H1 (cell line): ENCODE results near the gene CELF5. TPM values are rescaled to one million over a fixed set of nuclear protein-coding genes. Genes with fewer than 3 reads are reported as not detected.
"Not testable (repeated sequence)": the region's sequence is repeated elsewhere in the genome, so short reads cannot be mapped to it uniquely, and the experiment has no call there.

Source experiments
- CTCF ChIA-PET: fragments of 300-600 bp; sonication (Branson Sonifier 250); formaldehyde crosslinking; loops from one replicate; lab custom pipeline; 2021; ENCODE audit not compliant: partially characterized antibody; lab: Charles Lee
- POLR2A ChIA-PET: fragments of 300-600 bp; sonication (Branson Sonifier 250); formaldehyde crosslinking; loops from one replicate; lab custom pipeline; 2021; ENCODE audit warnings: inconsistent platforms; ENCODE audit not compliant: partially characterized antibody; lab: Charles Lee
- DNase-seq, 2 experiments: peaks; one replicate each; pipeline versions ENCODE4 v3.0.0 to v3.0.0-alpha.2; 2010 to 2022; ENCODE audit warnings: low spot score in 2 of 2, low read depth in 1 of 2, mixed read lengths in 1 of 2
- FAIRE-seq: peaks from 2 replicates; lab custom pipeline; 2011; peaks lifted over from hg19 to GRCh38; lab: Jason Lieb, UNC
- H2AFZ ChIP-seq: 2 replicates; pipeline ENCODE4 v1.8.1; 2012; ENCODE audit warnings: low read length, inconsistent platforms
- H2AK5ac ChIP-seq: 2 replicates; pipeline ENCODE4 v1.6.1; 2013; ENCODE audit warnings: low read depth, low read length
- H2BK120ac ChIP-seq: replicated peaks from 2 replicates; pipeline ENCODE3; 2013; ENCODE audit warnings: low read depth, low read length, inconsistent platforms
- H2BK12ac ChIP-seq: 2 replicates; pipeline ENCODE4 v1.6.1; 2013; ENCODE audit warnings: low read depth, low read length
- H2BK15ac ChIP-seq: 2 replicates; pipeline ENCODE4 v1.6.1; 2013; ENCODE audit warnings: low read length
- H2BK20ac ChIP-seq: 2 replicates; pipeline ENCODE4 v1.6.1; 2013; ENCODE audit warnings: low read length
- H2BK5ac ChIP-seq: 2 replicates; pipeline ENCODE4 v1.6.1; 2013; ENCODE audit warnings: low read depth, low read length
- H3K14ac ChIP-seq: 2 replicates; pipeline ENCODE4 v1.6.1; 2013; ENCODE audit warnings: inconsistent platforms; ENCODE audit not compliant: insufficient read length
- H3K18ac ChIP-seq: 2 replicates; pipeline ENCODE4 v1.6.1; 2013; ENCODE audit warnings: low read length; ENCODE audit errors: extremely low read depth
- H3K23ac ChIP-seq: 2 replicates; pipeline ENCODE4 v1.6.1; 2013; ENCODE audit warnings: inconsistent platforms; ENCODE audit not compliant: insufficient read length
- H3K23me2 ChIP-seq: 2 replicates; pipeline ENCODE4 v1.6.1; 2013; ENCODE audit warnings: low read depth, low read length
- H3K27ac ChIP-seq: 2 replicates; pipeline ENCODE4 v1.6.1; 2011; ENCODE audit warnings: low read depth, low read length, inconsistent platforms
- H3K27me3 ChIP-seq, 4 experiments: replicated peaks in 1 of 4; 1 replicate in 1 of 4; 2 replicates in 3 of 4; pipeline versions ENCODE4 v1.6.1 to v1.8.1; 2011 to 2013; ENCODE audit warnings: low read length in 3 of 4, mild to moderate bottlenecking in 3 of 4, inconsistent platforms in 2 of 4, mixed read lengths in 2 of 4, moderate library complexity in 1 of 4; ENCODE audit not compliant: control insufficient read depth in 3 of 4, insufficient read depth in 3 of 4; ENCODE audit errors: extremely low read depth in 1 of 4
- H3K36me3 ChIP-seq, 4 experiments: 2 replicates each; pipeline versions ENCODE4 v1.6.1 to v1.8.1; 2011 to 2013; ENCODE audit warnings: mild to moderate bottlenecking in 4 of 4, low read length in 3 of 4, moderate library complexity in 2 of 4, control low read depth in 1 of 4, inconsistent platforms in 1 of 4; ENCODE audit not compliant: insufficient read depth in 4 of 4, control insufficient read depth in 2 of 4
- H3K4ac ChIP-seq: replicated peaks from 2 replicates; pipeline ENCODE3; 2013; ENCODE audit warnings: low read length, low read depth, mixed read lengths, inconsistent platforms; ENCODE audit not compliant: insufficient read length
- H3K4me1 ChIP-seq, 4 experiments: replicated peaks in 1 of 4; 1 replicate in 1 of 4; 2 replicates in 3 of 4; pipeline versions ENCODE4 v1.6.1 to v1.8.1; 2011 to 2013; ENCODE audit warnings: low read length in 3 of 4, inconsistent platforms in 2 of 4, mixed read lengths in 1 of 4; ENCODE audit not compliant: insufficient read depth in 4 of 4, control insufficient read depth in 3 of 4
- H3K4me2 ChIP-seq, 2 experiments: 2 replicates each; pipeline versions ENCODE4 v1.6.1 to v1.8.1; 2011 to 2013; ENCODE audit warnings: low read depth in 2 of 2, low read length in 2 of 2, control low read depth in 1 of 2, inconsistent platforms in 1 of 2, mild to moderate bottlenecking in 1 of 2; ENCODE audit not compliant: insufficient read depth in 1 of 2
- H3K4me3 ChIP-seq, 4 experiments: fragments of 200-600, 300-600 bp in 1 of 4; sonication (generic), shearing (Covaris generic), sonication (Bioruptor Twin) in 1 of 4; 2 replicates each; pipeline versions ENCODE4 v1.5.1 to v1.8.1; 2011 to 2016; ENCODE audit warnings: low read length in 4 of 4, low read depth in 3 of 4, control low read depth in 2 of 4, inconsistent platforms in 2 of 4, mild to moderate bottlenecking in 2 of 4, mixed read lengths in 1 of 4, moderate library complexity in 1 of 4; ENCODE audit not compliant: insufficient read depth in 2 of 4; ENCODE audit errors: extremely low read depth in 1 of 4
- H3K56ac ChIP-seq: replicated peaks from 2 replicates; pipeline ENCODE3; 2013; ENCODE audit warnings: low read depth, mild to moderate bottlenecking, mixed read lengths, low read length, inconsistent platforms; ENCODE audit not compliant: insufficient read length
- H3K79me1 ChIP-seq: 2 replicates; pipeline ENCODE4 v1.6.1; 2013; ENCODE audit warnings: low read depth, low read length, control low read depth
- H3K79me2 ChIP-seq, 2 experiments: 2 replicates each; pipeline versions ENCODE4 v1.6.1 to v1.8.1; 2012 to 2013; ENCODE audit warnings: low read length in 2 of 2, mild to moderate bottlenecking in 2 of 2, inconsistent platforms in 1 of 2; ENCODE audit not compliant: insufficient read depth in 2 of 2, control insufficient read depth in 1 of 2
- H3K9ac ChIP-seq, 4 experiments: replicated peaks in 1 of 4; 1 replicate in 1 of 4; 2 replicates in 3 of 4; pipeline versions ENCODE4 v1.6.1 to v1.8.1; 2011 to 2013; ENCODE audit warnings: low read depth in 3 of 4, low read length in 3 of 4, control low read depth in 2 of 4, mild to moderate bottlenecking in 2 of 4, moderate library complexity in 2 of 4, inconsistent platforms in 1 of 4; ENCODE audit errors: extremely low read depth in 1 of 4
- H3K9me3 ChIP-seq, 2 experiments: 2 replicates each; pipeline versions ENCODE4 v1.6.1 to v1.8.1; 2012 to 2013; ENCODE audit warnings: mild to moderate bottlenecking in 2 of 2, moderate library complexity in 2 of 2, control low read depth in 1 of 2, inconsistent platforms in 1 of 2, low read depth in 1 of 2, low read length in 1 of 2, mixed read lengths in 1 of 2; ENCODE audit not compliant: insufficient read depth in 2 of 2
- H4K20me1 ChIP-seq, 2 experiments: replicated peaks in 1 of 2; 2 replicates each; pipeline versions ENCODE3 to v1.8.1; 2011 to 2013; ENCODE audit warnings: inconsistent platforms in 2 of 2, low read length in 2 of 2, mild to moderate bottlenecking in 1 of 2; ENCODE audit not compliant: insufficient read depth in 2 of 2, control insufficient read depth in 1 of 2
- H4K5ac ChIP-seq: 2 replicates; pipeline ENCODE4 v1.6.1; 2013; ENCODE audit warnings: low read length, low read depth, mixed read lengths, inconsistent platforms; ENCODE audit not compliant: insufficient read length
- H4K8ac ChIP-seq: 2 replicates; pipeline ENCODE4 v1.8.0; 2013; ENCODE audit warnings: mild to moderate bottlenecking, moderate library complexity, low read length, inconsistent platforms; ENCODE audit not compliant: insufficient read depth; ENCODE audit errors: extremely low read depth
- H4K91ac ChIP-seq: replicated peaks from 2 replicates; pipeline ENCODE3; 2013; ENCODE audit warnings: low read length, mixed read lengths, inconsistent platforms; ENCODE audit not compliant: insufficient read length
- WGBS, 2 experiments: shearing (Covaris generic) in 1 of 2; methylation state at CpG; one replicate each; pipeline versions ENCODE4 v1.1.6 to v1.1.7; 2013 to 2015; ENCODE audit warnings: low lambda C conversion rate in 2 of 2, mixed read lengths in 2 of 2, inconsistent platforms in 1 of 2, low coverage in 1 of 2, missing lambda C conversion rate in 1 of 2; ENCODE audit not compliant: insufficient replicate concordance in 2 of 2, insufficient coverage in 1 of 2, insufficient read length in 1 of 2; ENCODE audit errors: extremely low coverage in 1 of 2, missing lambda C conversion rate in 1 of 2; 5-methylcytosine and 5-hydroxymethylcytosine counted together
- polyA plus RNA-seq, 7 experiments: library from polyadenylated mRNA; depleted of rRNA in 3 of 7; stranded (reverse) in 5 of 7; unstranded in 2 of 7; fragments of >200 nt in 5 of 7; fragments of 200-250 nt in 2 of 7; gene quantifications; 1 replicate in 5 of 7; 2 replicates in 1 of 7; 4 replicates in 1 of 7; pipeline versions ENCODE4 v1.2.1 to v1.2.3, GENCODE V29; 2011 to 2013; ENCODE audit warnings: missing spikeins in 2 of 7, mixed read lengths in 2 of 7
- total RNA-seq: library from RNA; stranded (reverse); fragmentation: NEBNext Ultra II Directional; extraction: Animal tissue kit (Norgen Biotek cat#: 25700); gene quantifications from 2 replicates; pipeline ENCODE4 v1.2.1, GENCODE V29; 2021

CELF5 gene
- total and polyA plus RNA-seq, 2 of the 8 experiments (the other 6 are each of a cell fraction or from before 2014, with no cell fraction given) = 9.8 to 15.0 TPM

GRCh38 chr19:3288437-3288836, 64.0 kb downstream of the CELF5 start:
- not testable (repeated sequence) for H3K27ac ChIP-seq, H2BK5ac ChIP-seq, H3K4me3 ChIP-seq, H4K8ac ChIP-seq, H3K36me3 ChIP-seq, H4K5ac ChIP-seq, H2AFZ ChIP-seq, H3K23me2 ChIP-seq, H3K56ac ChIP-seq, H3K4me1 ChIP-seq, H2BK12ac ChIP-seq, H4K20me1 ChIP-seq, H3K4me2 ChIP-seq, H2BK20ac ChIP-seq, H3K9ac ChIP-seq, H2BK120ac ChIP-seq, H3K27me3 ChIP-seq, H3K79me1 ChIP-seq, H3K14ac ChIP-seq, H3K4ac ChIP-seq, DNase-seq, H3K18ac ChIP-seq, H4K91ac ChIP-seq, H3K9me3 ChIP-seq, H3K79me2 ChIP-seq, FAIRE-seq, H2AK5ac ChIP-seq, H2BK15ac ChIP-seq, H3K23ac ChIP-seq
- WGBS, 2 experiments = 87% methylated on average over 5 of the region's 5 CpGs; no CpG with 5 or more reads in 1 of the 2 experiments
- POLR2A ChIA-PET = interaction anchor here (0.9 kb wide), 1 partner anchor 13 kb away, joined by 3 read pairs; no protein-coding TSS in a partner anchor
- CTCF ChIA-PET = interaction anchor here (0.6 to 1.6 kb wide), 4 partner anchors 17 to 196 kb away, joined by 3 to 4 read pairs (median 4); no protein-coding TSS in a partner anchor
